Stimulated activated CD4-positive, alpha-beta T cell treated with anti-CD3 and anti-CD28 coated beads, Interleukin-4, amount 100 ng/mL, for 1 hour (primary cell): ENCODE results near the gene KCNMB2.
"Not testable (repeated sequence)": the region's sequence is repeated elsewhere in the genome, so short reads cannot be mapped to it uniquely, and the experiment has no call there.

Experiments used
- DNase-seq: peaks from one replicate; pipeline ENCODE4 v3.0.0-alpha.2; 2020

The KCNMB2 gene

DNA sequence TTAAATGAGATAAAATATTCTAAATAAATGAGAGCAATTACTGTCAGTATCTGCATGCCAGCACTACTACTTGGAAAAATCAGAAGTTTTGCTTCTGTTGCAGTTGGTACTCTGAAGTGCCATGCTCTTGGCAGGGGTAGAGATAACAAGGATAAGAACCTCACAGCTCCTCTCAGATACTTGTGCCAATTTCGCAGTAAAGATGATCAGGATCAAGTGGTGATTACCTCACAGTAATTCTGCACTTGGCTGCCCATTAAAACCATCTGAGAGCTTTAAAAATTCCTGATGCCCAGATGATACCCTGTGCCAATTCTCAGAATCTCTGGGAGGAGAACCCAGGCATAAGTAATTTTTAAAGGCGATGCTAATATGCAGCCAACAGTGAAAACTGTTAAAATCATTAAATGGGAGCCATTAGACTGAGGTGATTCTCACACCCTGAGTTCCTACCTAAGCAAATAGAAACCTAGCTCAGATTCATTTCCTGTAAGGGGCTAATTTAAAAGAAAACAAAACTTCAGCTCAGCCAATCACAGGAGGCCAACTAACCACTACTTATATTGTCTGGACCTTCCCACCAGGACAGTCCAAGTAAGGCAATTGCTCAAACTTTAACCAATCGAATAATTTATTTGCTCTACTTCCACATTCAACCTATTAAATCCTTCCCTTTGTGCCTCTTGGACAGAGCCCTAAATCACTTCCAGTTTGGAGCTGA is 171.2 kb downstream of the KCNMB2 start:
- no peak for DNase-seq

DNA sequence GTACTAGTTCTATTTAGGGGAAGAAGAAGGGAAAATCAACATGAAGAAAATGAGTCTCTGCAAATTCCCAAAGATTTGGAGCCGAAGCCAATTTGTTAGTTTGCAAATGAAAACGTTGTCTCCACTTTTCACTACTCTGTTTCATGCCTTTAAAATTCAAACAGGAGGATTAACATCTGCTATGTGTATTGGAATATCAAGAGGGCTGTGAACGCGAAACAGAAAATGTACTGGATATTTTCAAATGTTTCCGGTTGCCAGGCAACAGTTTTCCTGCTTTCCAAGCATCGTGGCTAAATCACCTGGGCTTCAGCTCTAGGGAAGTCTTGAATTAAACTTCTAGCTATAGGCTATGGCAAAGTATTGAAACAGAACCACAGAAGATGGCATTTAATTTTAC is 172.8 kb downstream of the KCNMB2 start:
- DNase-seq: no peak

DNA sequence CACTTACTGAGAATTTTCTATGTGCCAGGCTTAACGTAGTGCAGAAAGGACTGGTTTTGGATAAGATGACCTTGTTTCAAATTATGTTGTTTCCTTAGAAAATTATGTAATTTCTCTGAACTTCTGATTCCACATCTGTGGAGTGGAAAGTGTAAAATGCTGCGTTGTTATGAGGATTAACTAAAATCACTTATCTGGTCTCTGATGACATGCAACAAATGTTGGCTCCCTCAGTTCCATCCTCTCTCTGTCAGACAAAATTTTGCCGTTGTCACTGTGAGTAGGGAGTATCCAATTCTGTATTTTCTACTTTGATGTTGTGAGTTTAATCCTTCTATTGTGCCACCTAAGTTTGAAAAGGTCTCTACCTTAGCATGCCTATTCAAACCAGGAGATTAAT is 175.5 kb downstream of the KCNMB2 start:
- no peak for DNase-seq

DNA sequence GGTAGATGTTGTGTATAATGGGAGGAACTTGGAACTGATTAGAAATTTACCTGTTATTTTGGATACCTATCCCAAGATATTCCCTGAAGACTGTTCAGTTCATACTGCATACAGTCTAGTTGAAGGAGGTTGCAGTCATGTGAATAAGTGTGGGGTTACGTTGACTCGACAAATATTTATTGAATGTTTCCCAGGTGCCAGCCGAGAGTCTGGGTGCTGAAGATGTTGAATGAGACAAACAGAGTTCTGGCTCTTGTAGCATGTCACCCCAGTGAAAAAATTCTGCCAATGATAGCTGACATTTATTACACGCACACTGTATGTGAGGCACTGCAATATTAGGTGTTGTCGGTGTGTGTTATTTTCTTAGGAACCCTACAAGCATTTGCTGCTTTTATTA is 176.0 kb downstream of the KCNMB2 start:
- DNase-seq: no peak

DNA sequence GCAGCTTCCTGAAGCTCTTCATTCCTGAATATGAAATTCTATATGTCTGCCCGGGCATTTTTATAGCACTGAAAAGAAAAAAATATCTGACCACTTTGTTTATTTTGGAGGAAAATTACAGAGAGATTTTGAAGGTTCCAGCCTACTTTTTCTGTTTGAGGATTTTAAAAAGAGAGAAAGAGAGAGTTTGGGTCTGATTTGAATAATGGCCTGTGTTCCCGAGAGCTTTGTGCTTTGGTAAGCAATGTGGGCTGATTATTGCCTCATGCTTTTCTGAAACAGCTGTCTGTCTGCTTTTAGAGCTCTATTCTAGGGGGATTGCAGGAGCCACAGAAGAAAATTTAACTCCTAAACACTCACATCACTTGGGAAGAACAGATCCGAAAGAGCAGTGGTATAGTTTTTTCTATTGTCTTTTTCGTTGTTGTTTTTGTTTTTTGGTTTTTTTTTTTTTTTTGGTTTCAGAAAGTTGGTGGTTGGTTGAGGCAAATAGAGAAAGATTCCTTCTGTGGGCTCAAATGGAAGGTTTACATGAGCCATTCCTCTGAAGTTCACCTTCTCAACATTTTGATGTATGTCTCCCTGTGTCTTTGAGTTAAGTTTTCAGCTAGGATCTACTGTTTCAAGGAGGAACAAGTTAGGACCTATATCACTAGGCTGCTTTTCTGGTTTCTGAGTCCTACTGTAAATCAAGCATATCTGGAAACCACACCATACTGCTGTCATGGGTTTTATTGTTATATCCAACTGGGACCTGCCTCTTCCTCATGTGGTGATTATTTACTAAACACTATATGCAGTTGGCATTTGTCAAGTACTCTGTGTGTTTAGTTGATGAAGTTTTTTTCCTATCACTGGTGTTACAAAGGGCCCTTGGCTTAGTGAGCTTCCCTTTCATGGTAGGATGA is 178.9 kb downstream of the KCNMB2 start:
- DNase-seq: no peak

DNA sequence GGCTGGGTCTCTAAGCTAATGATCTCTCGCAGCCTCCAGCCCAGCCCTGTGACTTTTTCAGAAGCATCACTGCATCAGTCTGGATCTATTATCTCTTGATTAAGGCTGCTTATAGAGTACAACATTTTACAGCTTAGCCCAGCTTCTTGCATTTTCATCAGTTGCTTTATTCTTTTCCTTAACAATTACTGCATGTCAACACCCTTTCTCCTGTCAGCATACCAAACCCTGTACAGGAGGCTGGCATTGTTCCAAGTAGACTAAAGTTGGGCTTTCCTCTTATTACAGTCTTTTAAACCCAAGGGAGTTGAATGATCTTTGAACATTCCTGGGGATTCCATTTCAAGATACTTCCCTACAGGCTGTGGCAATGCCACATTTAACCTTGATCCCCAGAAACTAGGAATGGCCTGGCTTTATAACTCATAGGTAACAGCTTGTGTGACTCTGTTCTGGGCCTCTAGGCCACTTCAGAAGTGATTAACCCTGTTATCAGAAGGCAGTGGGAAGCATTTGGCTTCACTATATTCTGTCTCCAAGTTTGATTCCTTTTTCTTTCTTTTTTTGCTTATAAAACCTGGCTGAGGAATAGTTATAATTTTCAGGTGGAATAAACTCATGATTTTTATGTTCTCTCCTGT is 182.9 kb downstream of the KCNMB2 start:
- no peak for DNase-seq

DNA sequence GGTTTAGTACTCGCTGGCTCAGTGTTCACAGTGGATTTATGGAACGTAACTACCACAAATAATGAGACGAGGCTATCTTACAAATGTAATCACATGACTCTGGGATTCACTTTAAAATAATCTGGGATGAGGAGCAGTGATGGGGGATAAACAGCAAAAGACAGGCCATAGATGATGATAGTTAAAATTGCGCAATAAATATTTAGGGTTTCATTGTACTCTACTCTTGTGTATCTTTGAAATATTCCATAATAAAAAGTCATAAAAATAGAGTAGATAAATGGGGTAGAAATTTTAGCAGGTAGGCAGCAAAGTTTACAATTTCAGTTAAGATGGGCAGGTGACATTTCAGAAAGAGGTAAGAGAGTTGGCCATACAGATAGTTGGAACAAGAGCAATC is 196.6 kb downstream of the KCNMB2 start:
- no peak for DNase-seq

DNA sequence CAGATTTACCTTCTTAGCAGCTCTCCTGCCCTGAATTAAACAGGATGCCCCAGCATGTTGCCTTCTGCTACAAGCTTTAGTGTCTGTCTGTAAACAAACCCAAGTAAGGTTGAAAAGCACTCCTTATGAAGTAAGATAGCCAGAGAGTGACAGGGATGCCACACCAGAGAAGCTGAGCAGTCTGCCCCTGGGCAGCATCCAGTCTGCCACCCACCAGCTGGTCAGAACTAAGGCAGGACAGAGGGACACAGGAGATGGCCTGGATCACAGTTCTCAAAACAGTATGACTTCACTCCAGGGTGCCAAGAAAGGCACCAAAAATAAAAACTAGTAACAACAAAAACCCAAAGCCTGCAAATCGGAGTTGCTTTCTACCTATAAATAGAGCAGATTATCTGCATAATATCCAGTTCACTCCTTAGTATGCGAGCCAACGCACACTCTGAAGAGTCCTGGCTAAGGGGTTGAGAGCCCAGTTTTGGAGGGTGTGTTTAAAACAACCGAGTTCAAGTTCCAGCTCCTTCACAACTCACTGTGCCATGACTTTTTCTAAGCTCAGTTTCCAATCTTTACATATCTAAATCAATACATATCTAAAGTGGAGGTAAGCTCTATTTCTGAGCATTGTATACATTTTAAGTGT is 198.9 kb downstream of the KCNMB2 start:
- no peak for DNase-seq

DNA sequence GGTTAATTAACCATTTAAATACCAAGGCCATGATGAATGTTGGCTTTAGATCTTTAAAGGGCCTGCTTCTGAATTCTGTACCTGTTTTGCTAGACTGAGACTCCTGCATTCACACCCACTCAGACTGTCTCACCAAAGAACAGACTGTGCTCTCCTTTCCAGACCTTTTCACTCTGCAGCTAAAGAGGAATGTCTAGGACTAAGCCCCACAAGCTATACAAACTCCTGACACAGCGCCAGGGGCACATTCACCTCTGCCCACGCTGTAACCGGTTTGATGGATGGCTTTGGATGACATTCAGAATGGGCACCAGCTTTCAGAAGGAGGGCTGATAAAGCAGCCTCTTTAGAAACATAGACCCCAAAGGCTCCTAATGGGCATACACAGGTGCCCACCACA is 200.1 kb downstream of the KCNMB2 start:
- DNase-seq: no peak

DNA sequence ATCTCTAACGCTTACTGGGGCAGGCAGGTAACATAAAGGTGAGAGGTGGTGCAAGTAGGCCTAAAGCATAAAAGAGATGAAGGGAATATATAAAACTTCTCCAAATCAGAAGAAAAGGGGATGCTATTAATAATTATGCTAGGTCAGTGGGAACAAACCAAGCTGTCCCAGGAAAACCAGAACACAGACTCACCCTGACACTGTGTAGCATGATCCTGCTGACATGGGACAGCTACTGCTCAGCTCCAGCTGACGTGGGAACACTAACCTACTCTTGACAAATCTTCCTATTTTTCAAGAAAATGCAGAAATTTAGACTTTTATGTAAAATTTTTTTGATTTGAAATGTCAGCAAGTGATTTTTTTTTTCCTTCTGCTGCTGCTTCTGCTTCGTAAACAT is 203.5 kb downstream of the KCNMB2 start:
- DNase-seq: no peak

DNA sequence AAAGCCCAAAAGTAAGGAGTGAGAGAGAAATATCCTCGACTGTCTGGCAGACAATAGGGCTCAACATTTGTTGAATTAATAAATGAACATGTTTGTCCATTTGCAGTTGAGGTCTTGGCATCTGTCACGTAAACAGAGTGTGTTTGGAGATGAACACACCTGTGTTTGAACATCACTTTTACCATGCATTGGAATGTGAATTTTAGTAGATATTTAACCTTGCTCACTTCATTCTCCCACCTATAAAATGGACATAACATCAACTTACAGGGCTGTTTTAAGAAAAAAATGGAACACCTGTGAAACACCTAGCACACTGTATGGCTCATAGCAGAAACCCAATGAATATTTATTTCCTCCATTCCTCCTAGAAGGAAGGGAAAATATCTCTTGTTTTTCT is 204.8 kb downstream of the KCNMB2 start:
- DNase-seq: no peak

DNA sequence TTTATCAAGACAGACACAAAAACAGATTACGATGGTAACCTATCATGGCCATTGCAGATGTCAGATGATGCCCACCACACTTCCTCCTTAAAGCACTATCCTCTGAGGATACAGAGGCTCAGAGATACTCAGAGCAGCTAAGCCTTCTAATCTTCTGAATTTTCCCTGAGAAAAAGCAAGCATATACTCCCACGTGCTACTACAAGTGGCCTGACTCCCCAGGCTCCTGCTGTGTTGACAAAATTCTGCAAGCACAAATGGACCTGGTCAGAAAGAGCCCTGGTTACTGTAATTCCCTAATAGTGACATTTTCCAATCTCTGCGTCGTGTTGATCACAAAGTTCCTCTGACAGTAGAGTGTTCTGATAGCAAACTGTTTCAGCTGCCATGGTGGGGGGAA is 207.1 kb downstream of the KCNMB2 start:
- no peak for DNase-seq

DNA sequence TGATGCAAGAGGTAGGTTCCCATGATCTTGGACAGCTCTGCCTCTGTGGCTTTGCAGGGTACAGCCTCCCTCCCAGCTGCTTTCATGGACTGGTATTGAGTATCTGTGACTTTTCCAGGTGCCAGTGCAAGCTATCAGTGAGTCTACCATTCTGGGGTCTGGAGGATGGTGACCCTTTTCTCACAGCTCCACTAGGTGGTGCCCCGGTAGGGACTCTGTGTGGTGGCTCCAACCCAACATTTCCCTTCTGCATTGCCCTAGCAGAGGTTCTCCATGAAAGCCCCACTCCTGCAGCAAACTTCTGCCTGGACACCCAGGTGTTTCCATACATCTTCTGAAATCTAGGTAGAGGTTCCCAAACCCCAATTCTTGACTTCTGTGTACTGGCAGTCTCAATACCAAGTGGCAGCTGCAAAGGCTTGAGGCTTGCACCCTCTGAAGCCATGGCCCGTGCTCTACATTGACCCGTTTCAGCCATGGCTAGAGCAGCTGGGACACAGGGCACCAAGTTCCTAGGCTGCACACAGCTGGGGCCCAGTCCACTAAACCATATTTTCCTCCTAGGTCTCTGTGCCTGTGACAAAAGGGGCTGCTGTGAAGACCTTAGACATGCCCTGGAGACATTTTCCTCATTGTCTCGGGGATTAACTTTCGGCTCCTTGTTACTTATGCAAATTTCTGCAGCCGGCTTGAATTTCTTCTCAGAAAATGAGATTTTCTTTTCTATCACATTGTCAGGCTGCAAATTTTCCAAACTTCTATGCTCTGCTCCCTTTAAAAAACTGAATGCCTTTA is 209.8 kb downstream of the KCNMB2 start:
- not testable (repeated sequence) for DNase-seq

DNA sequence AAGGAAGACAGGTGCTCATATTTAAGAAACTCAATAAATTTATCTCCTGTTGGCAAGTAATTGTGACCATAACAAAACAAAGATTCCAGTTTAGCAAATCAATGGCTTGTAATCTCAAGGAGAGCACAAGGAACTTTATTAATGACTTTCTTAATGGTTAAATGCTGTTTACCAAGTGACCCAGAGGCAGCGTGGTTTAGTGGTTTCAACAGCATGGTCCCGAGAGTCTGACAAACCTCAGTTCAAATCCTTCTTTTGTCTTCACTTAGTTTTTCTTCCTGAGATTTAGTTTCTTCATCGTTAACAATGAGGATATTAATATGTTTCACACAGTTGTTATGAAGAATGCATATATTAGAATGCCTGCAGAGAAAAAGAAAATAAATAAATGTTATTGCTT is 212.6 kb downstream of the KCNMB2 start:
- no peak for DNase-seq

DNA sequence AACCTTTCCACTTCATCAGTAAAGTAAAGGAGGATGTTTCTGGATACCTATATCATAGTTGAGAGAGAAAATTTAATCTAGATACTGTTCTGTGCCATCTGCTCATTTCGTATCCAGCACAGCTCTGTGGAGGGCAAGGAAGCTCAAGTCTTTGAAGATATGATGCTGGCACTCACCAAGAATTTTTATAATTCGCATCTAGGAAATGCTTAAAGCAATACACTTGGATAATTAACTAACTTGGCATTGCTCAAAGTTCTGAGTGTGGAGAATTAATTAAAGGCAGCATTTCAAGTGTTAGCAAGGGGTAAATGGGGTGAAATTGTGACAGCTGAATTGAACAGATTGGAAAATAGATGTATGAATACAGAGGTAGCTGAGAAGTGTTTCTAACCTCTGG is 213.2 kb downstream of the KCNMB2 start:
- DNase-seq: no peak

DNA sequence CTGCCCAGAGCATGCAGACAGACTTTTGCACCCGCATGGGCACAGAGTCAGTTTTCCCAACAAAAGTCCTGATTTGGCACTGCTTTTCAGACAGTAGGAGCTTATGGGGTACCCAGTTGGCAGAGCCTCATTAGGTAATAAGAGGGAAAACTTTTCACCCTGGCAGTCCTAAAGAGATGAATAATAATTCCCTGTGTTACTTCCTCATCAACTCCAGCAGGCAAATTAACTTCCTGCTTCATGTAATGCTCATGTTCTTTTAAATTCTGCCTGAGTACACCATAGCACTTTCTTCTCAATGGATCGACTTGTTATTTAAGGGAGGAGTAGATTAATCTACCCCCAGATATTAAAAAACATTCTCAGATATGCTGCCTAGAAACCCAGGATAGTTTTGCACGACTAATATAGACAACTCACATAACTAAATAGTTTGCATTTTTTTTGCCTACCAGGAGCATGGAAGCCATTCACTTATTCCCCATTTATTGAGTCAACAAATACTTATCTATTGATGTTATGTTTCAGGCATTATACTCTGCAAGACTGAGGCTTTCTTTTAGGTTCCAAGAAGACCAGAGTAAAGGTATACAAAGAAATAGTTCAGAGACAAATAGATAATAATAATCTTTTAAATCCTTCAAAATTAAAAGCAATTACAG is 214.5 kb downstream of the KCNMB2 start:
- DNase-seq: no peak

GRCh38 chr3:178752843-178753242 is 216.6 kb downstream of the KCNMB2 start:
- no peak for DNase-seq

GRCh38 chr3:178754852-178755510 is 218.7 kb downstream of the KCNMB2 start:
- DNase-seq: no peak

- no peak for DNase-seq
Observed at GRCh38 chr3:178761024-178761423, 224.8 kb downstream of the KCNMB2 start.

DNA sequence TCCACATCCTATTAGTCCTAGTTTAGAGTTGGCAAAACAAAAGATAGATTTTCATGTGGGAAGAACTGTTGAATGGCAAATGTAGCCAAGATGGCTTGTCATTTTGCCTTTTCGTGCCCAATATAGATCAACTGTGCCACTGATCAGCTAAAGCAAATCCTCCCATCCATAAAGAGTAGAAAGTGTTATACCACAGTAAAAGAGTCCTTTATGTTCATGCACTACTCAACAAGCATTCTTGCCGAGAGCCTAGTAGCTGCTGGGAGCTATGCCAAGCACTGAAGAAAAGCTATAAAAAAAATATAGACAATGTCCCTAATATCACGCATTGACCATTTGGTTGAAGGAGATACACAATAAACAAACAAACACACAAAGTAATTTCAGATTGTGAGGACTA is 225.2 kb downstream of the KCNMB2 start:
- DNase-seq: no peak

GRCh38 chr3:178762385-178762784 is 226.1 kb downstream of the KCNMB2 start:
- DNase-seq: no peak
